GM23248 (cell line): ENCODE data around the gene PARL. TPM values are rescaled to one million over a fixed set of nuclear protein-coding genes. Genes with fewer than 3 reads are reported as not detected.

ENCODE experiments used
- DNase-seq: peaks from one replicate; pipeline ENCODE4 v3.0.0-alpha.2; 2015
- H2AFZ ChIP-seq: fragments of 200-600 bp; sonication (generic); 2 replicates; pipeline ENCODE4 v1.6.1; 2016; ENCODE audit warnings: antibody characterized with exemption
- H3F3A ChIP-seq: fragments of 200-600 bp; sonication (generic); 2 replicates; pipeline ENCODE4 v1.6.1; 2016; ENCODE audit warnings: mild to moderate bottlenecking, antibody characterized with exemption, mixed run types; ENCODE audit not compliant: insufficient read depth
- H3K27ac ChIP-seq: fragments of 200-600 bp; sonication (generic); 2 replicates; pipeline ENCODE4 v1.5.1; 2016; ENCODE audit warnings: mild to moderate bottlenecking
- H3K27me3 ChIP-seq: fragments of 200-600 bp; sonication (generic); replicated peaks from 2 replicates; pipeline ENCODE4 v1.6.1; 2016; ENCODE audit warnings: mild to moderate bottlenecking; ENCODE audit not compliant: insufficient read depth
- H3K36me3 ChIP-seq: fragments of 200-600 bp; sonication (generic); 2 replicates; pipeline ENCODE4 v1.6.1; 2016; ENCODE audit warnings: low read depth, mild to moderate bottlenecking
- H3K4me1 ChIP-seq: fragments of 200-600 bp; sonication (generic); 2 replicates; pipeline ENCODE4 v1.6.1; 2016; ENCODE audit warnings: mild to moderate bottlenecking; ENCODE audit not compliant: insufficient read depth
- H3K4me2 ChIP-seq: fragments of 200-600 bp; sonication (generic); one replicate; pipeline ENCODE4 v1.6.1; 2016; ENCODE audit warnings: mild to moderate bottlenecking; ENCODE audit not compliant: unreplicated experiment
- H3K4me3 ChIP-seq: fragments of 200-600 bp; sonication (generic); 2 replicates; pipeline ENCODE4 v1.5.1; 2016; ENCODE audit warnings: mild to moderate bottlenecking
- H3K79me2 ChIP-seq: fragments of 200-600 bp; sonication (generic); 2 replicates; pipeline ENCODE4 v1.6.1; 2016; ENCODE audit warnings: mild to moderate bottlenecking; ENCODE audit not compliant: insufficient read depth
- H3K9ac ChIP-seq: fragments of 200-600 bp; sonication (generic); 2 replicates; pipeline ENCODE4 v1.6.1; 2016; ENCODE audit warnings: mild to moderate bottlenecking
- H3K9me2 ChIP-seq: fragments of 200-600 bp; sonication (generic); 2 replicates; pipeline ENCODE4 v1.6.1; 2016; ENCODE audit warnings: mixed run types, mild to moderate bottlenecking, moderate library complexity; ENCODE audit not compliant: insufficient read depth
- H3K9me3 ChIP-seq: fragments of 200-600 bp; sonication (generic); one replicate; pipeline ENCODE4 v1.6.1; 2017; ENCODE audit warnings: low read depth
- H4K20me1 ChIP-seq: fragments of 200-600 bp; sonication (generic); 2 replicates; pipeline ENCODE4 v1.6.0; 2016; ENCODE audit not compliant: insufficient read depth
- EZH2 ChIP-seq: fragments of 200-600 bp; sonication (generic); IDR thresholded peaks from 2 replicates; pipeline ENCODE4 v1.6.1; 2018; ENCODE audit warnings: antibody characterized with exemption, mild to moderate bottlenecking; ENCODE audit not compliant: insufficient read depth, poor library complexity, severe bottlenecking
- EZH2phosphoT487 ChIP-seq: fragments of 200-600 bp; sonication (generic); IDR thresholded peaks from 2 replicates; pipeline ENCODE4 v1.6.1; 2018; ENCODE audit warnings: antibody characterized with exemption, moderate library complexity, mild to moderate bottlenecking, low read depth; ENCODE audit not compliant: insufficient read depth
- WGBS, 2 experiments: methylation state at CpG; one replicate each; pipeline ENCODE4 v1.1.6; 2015 to 2017; ENCODE audit warnings: low lambda C conversion rate in 2 of 2, low coverage in 1 of 2; ENCODE audit errors: missing lambda C conversion rate in 2 of 2; 5-methylcytosine and 5-hydroxymethylcytosine counted together
- in situ Hi-C: fragments of 300-500 bp; cut with MboI; formaldehyde crosslinking; loops from 2 replicates; pipeline ENCODE4 v1.15.0; 2020
- polyA plus RNA-seq: library from polyadenylated mRNA; unstranded; fragments of >200 nt; fragmentation: Nextera tagmentation; extraction: Ambion mirVana; gene quantifications from 2 replicates; pipeline ENCODE4 v1.2.1, GENCODE V29; 2016
- total RNA-seq: library from RNA; depleted of rRNA; stranded (reverse); fragments of >200 nt; shearing (Covaris generic); gene quantifications from 2 replicates; pipeline ENCODE4 v1.2.3, GENCODE V29; 2014

Gene PARL
- total and polyA plus RNA-seq, 2 experiments from 2014 or later: 35.9 to 61.7 TPM

- peaks cover 13% of the 10 kb centered on the region for H3K79me2 ChIP-seq
- TF ChIP-seq EZH2phosphoT487 (no peak), EZH2 (no peak)
- peaks cover 43% of the 10 kb centered on the region for H3K36me3 ChIP-seq
- no peaks in the 10 kb centered on the region for H3K9me2 ChIP-seq
- no peak overlapping the region for H3K4me2 ChIP-seq
- no peak overlapping the region for H2AFZ ChIP-seq
- no peaks in the 10 kb centered on the region for H3K27me3 ChIP-seq
- no peak overlapping the region for H3K27ac ChIP-seq
- WGBS, 2 experiments: 38 to 43% methylated on average over 4 of the region's 4 CpGs
- H3K4me1 ChIP-seq: no peaks in the 10 kb centered on the region
- in situ Hi-C loops: no loop called here
- H3K9me3 ChIP-seq: no peaks in the 10 kb centered on the region
- no peak for DNase-seq
- H4K20me1 ChIP-seq: no peaks in the 10 kb centered on the region
- no peaks in the 10 kb centered on the region for H3F3A ChIP-seq
- no peak overlapping the region for H3K9ac ChIP-seq
- H3K4me3 ChIP-seq: no peak overlapping the region
Observed at GRCh38 chr3:183862610-183863009, 22.1 kb downstream of the PARL start.

DNA sequence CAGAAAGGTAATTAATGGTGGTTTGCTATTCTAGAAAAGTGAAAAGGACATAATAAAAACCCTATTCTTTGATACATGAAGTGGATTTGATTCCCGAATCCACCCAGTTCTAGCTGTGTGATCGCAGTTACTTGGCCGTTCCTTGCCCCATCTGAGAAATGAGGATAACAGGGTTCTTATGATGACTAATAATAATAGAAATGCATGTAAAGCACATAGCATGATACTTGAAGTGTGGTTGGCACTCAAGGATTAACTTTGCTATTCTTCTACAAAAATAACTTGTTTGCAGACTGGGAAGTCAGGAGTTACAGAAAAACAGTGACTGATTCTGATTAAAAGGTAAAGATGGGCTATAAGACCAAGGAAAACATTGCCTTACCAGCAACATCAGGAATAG is 26.8 kb downstream of the PARL start:
- H3K9me2 ChIP-seq: no peaks in the 10 kb centered on the region
- H4K20me1 ChIP-seq: no peaks in the 10 kb centered on the region
- no peak overlapping the region for H3K9ac ChIP-seq
- H2AFZ ChIP-seq: no peak overlapping the region
- peaks cover 38% of the 10 kb centered on the region for H3K36me3 ChIP-seq
- peaks cover 14% of the 10 kb centered on the region; the same call in 1 of the 2 replicates for H3K79me2 ChIP-seq
- no peak overlapping the region for H3K4me2 ChIP-seq
- 94 to 96% methylated on average over 3 of the region's 3 CpGs for WGBS, 2 experiments
- no peaks in the 10 kb centered on the region for H3K4me1 ChIP-seq
- no peak for DNase-seq
- H3K4me3 ChIP-seq: no peak overlapping the region
- no peak for TF ChIP-seq EZH2
- in situ Hi-C loops: no loop called here
- no peak overlapping the region for H3K27ac ChIP-seq
- H3K9me3 ChIP-seq: no peaks in the 10 kb centered on the region
- H3K27me3 ChIP-seq: no peaks in the 10 kb centered on the region
- no peaks in the 10 kb centered on the region for H3F3A ChIP-seq

GRCh38 chr3:183854318-183855035 is 30.2 kb downstream of the PARL start:
- Histone ChIP-seq H3K79me2 (peaks cover 29% of the 10 kb centered on the region; the same call in 1 of the 2 replicates), H4K20me1 (no peaks in the 10 kb centered on the region), H3F3A (no peaks in the 10 kb centered on the region), H3K4me1 (no peaks in the 10 kb centered on the region), H3K36me3 (peaks cover 26% of the 10 kb centered on the region), H3K9me2 (no peaks in the 10 kb centered on the region), H3K9me3 (no peaks in the 10 kb centered on the region), H2AFZ (no peak overlapping the region), H3K27ac (no peak overlapping the region), H3K27me3 (no peaks in the 10 kb centered on the region), H3K9ac (no peak overlapping the region), H3K4me2 (no peak overlapping the region), H3K4me3 (no peak overlapping the region)
- WGBS, 2 experiments: 75 to 77% methylated on average over 4 of the region's 4 CpGs
- in situ Hi-C loops: no loop called here
- no peak for TF ChIP-seq EZH2phosphoT487
- TF ChIP-seq EZH2: no peak
- DNase-seq: no peak

- Histone ChIP-seq H3K27ac (peak overlapping the region; percentile 63), H3K79me2 (peaks cover 17% of the 10 kb centered on the region; the same call in 1 of the 2 replicates), H3K4me3 (no peak overlapping the region), H3K27me3 (no peaks in the 10 kb centered on the region), H3K9ac (0 out of 2 replicates have a peak overlapping the region, but pooled peaks have one; percentile 2), H3K4me1 (peaks cover 22% of the 10 kb centered on the region), H2AFZ (no peak overlapping the region), H3K4me2 (peak overlapping the region; percentile 65), H3K9me3 (no peaks in the 10 kb centered on the region), H4K20me1 (no peaks in the 10 kb centered on the region), H3K9me2 (no peaks in the 10 kb centered on the region), H3F3A (peaks cover 19% of the 10 kb centered on the region), H3K36me3 (peaks cover 44% of the 10 kb centered on the region)
- peak; percentile 24 for DNase-seq
- TF ChIP-seq EZH2phosphoT487 (no peak), EZH2 (no peak)
- WGBS, 2 experiments: 83% methylated on average over 13 of the region's 13 CpGs
- in situ Hi-C loops: no loop called here
Observed at GRCh38 chr3:183845608-183846288, 38.9 kb downstream of the PARL start.
